Measurements from ENCODE around the gene PARD3.

DNA sequence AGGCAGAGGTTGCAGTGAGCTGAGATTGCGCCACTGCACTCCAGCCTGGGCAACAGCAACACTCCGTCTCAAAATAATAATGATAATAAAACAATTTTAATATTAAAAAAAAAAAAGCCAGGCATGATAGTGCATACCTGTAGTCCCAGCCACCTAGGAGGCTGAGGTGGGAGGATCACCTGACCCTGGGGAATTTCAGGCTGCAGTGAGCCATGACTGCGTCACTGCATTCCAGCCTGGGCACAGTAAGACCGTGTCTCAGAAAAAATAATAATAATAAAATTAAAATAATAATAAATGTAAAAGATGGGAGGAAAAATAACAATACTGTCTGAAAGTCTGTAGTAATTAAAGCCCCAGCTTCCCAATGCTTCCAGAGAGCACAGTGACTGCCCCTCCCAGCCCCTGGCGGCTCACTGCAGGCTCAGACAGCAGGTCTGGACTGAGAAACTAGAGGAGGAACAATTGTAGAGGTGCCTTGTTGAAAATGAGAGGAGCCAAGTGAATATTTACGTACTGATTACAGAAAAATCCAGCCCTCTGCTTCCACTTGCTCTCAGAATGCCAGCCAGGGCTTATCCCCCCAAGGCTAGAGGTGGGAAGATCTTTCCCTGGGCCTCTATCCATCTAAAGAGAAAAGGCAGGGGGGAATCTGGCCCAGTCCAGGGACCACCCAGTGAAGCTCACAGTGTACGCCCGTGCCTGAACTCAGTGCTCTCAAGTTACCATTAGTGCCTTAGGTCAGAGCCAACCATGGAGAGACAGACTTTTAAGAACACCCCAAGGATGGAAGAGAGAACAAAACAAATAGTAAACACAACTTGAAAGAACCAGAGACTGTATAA is 112.8 kb downstream of the PARD3 start:
- TF ChIP-seq EZH2 (IDR thresholded peaks at IDR 0.05; ENCODE audit: insufficient read depth, poor library complexity, severe bottlenecking) (no peak), EZH2phosphoT487 (IDR thresholded peaks at IDR 0.05; ENCODE audit: insufficient read depth, low read depth) (no peak)
